Stimulated activated CD4-positive, alpha-beta T cell treated with anti-CD3 and anti-CD28 coated beads, Interleukin-15, amount 100 ng/mL, for 1 hour (primary cell): ENCODE data around the gene DEPDC5.
"Not testable (repeated sequence)": the region's sequence is repeated elsewhere in the genome, so short reads cannot be mapped to it uniquely, and the experiment has no call there.

Experiments
- DNase-seq, 2 donors: peaks; one replicate each; pipeline ENCODE4 v3.0.0-alpha.2; 2020; ENCODE audit warnings: low read depth in 1 of 2, low spot score in 1 of 2

Gene DEPDC5

GRCh38 chr22:31814942-31815341 is 61.1 kb downstream of the DEPDC5 start:
- no peak for DNase-seq

GRCh38 chr22:31815383-31815814 is 61.6 kb downstream of the DEPDC5 start:
- DNase-seq, result not testable (repeated sequence)

GRCh38 chr22:31816750-31817149 is 62.9 kb downstream of the DEPDC5 start:
- no peak for DNase-seq

DNA sequence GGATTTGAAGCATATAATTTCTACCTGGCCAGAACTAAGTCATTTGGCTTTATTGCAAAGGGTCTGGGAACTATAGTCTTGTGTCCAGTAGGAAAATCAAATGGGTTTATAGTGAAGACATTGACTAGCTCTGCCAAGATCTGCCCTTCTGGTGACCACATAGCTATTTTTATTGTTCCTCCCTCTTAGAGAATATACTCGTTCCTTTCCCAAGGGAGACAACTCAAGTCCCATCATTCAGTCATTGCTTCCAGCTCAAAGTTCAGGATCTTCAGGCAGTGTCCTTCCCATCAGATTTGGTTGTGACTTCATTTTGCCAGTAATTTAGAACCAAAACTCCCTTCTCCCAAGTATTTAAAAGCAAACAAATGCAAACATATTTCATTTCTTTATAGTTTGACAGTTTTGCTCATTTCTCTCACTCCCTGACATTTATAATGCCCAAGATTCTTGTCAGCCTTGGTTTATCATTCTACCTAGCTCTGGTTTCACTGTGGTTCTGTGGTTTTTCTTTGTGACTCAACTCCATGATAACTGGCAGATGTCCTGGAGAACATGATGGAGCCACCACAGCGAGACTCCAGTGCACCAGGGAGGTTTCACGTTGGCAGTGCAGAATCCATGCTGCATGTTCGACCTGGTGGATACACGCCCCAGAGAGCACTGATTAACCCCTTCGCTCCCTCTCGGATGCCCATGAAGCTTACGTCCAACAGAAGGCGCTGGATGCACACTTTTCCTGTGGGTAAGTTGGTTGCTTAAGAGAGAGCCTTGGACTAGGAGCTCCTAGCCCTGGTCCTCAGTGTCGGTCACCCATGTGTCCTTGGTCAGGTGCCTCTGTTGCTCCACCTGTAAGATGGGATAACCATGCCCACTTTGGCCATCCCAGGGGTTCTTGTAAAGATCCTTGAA is 64.9 kb downstream of the DEPDC5 start:
- no peak for DNase-seq

- DNase-seq, result no peak
Observed at GRCh38 chr22:31820655-31821054, 66.8 kb downstream of the DEPDC5 start.

- DNase-seq, result no peak
Observed at GRCh38 chr22:31821572-31821971, 67.8 kb downstream of the DEPDC5 start.

- DNase-seq, result no peak
Observed at GRCh38 chr22:31822523-31822922, 68.7 kb downstream of the DEPDC5 start.

DNA sequence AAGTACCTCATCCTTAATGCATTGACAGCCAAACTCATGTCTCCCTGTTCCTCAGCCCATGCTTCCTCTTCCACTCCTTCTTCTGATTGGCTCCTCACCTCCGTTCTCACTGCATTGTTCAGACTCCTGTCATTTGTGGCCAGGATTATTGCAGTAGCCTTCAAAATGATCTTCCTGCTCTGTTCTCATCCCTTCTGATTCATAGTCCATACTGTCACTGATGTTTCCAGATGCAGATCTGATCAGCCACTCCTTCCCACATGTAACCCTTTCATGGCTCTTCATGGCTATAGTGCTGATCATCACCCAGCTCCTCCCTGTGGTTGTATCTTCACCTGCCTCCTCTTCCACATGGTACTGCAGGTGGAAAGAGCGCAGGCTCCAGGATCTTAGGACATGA is 71.7 kb downstream of the DEPDC5 start:
- DNase-seq, result no peak

DNA sequence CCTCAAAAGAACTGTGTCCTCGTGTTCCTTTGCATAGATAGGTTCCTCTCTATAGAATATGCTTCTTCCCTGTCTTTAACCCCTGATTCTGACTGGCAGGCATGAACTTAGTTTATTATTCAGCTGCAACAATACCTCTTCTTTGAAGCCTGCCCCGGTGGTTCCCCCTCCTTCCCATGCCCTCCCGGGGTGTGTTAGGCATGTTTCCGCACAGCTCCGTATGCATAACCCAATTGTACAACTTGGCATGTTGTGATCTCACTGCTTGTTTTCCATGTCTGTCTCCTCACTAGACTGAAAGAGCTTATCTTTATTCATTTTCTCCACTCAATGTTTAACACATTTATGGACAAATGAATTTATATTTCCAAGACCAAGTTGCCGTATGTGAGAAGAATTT is 72.6 kb downstream of the DEPDC5 start:
- no peak for DNase-seq

- DNase-seq, result no peak
Observed at GRCh38 chr22:31828739-31829138, 74.9 kb downstream of the DEPDC5 start.

- no peak for DNase-seq
Observed at GRCh38 chr22:31829505-31829904, 75.7 kb downstream of the DEPDC5 start.

GRCh38 chr22:31830721-31831070 is 76.9 kb downstream of the DEPDC5 start:
- no peak for DNase-seq

- DNase-seq, result no peak
Observed at GRCh38 chr22:31833930-31834329, 80.1 kb downstream of the DEPDC5 start.

- no peak for DNase-seq
Observed at GRCh38 chr22:31836010-31836409, 82.2 kb downstream of the DEPDC5 start.

DNA sequence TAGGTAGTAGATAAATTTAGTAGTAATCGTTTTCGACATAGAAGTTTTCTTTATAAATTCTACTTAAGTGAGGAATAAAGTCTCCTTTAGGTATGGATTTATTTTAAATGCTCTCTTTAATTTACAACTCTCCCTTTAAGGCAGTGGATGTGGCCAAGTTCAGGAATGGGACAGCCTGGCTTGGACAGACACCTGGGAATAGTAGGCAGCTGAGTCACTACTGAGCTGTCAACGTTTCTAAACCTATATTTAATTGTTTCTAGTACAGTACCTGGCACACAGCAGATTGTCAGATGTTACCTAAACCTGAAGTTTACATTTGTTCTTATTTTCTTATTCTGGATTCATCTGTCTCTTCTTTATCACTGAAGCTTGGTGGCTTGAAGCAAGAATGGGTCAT is 85.1 kb downstream of the DEPDC5 start:
- no peak for DNase-seq

GRCh38 chr22:31839986-31840385 is 86.2 kb downstream of the DEPDC5 start:
- no peak for DNase-seq

- DNase-seq, result no peak
Observed at GRCh38 chr22:31840585-31840984, 86.8 kb downstream of the DEPDC5 start.

DNA sequence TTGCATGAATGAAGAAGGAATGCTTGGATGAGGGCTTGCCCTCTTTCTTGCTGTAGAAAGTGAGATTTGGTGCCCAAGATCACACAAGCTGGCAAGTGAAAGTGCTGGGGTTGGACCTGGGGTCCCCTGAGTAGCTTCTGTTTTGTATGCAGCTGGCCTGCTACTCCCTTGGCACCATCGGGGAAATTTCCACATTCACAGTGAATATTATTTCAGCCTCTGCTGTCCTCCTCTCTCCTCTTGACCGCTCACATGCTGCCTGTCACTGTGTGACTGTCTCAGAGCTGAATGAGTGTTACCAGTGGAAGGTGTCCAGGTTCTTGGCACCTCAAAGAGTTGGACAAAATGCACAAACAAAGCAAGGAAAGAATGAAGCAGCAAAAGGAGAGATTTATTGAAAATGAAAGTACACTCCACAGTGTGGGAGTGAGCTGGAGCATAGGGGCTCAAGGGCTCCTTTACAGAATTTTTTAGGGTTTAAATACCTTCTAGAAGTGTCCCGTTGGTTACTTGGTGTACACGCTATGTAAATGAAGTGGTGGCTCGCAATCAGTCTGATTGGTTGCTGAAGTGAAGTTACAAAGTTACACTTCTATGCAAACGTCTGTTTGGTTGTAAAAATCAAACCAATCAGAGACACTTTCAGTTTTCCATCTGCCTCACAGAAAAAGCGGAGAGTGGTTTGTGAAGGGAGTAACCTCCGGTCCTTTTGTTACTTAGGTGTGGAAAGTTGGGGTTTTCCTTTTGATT is 87.4 kb downstream of the DEPDC5 start:
- no peak for DNase-seq

- DNase-seq, result no peak
Observed at GRCh38 chr22:31843526-31843925, 89.7 kb downstream of the DEPDC5 start.

- DNase-seq, result no peak
Observed at GRCh38 chr22:31844941-31845340, 91.1 kb downstream of the DEPDC5 start.

DNA sequence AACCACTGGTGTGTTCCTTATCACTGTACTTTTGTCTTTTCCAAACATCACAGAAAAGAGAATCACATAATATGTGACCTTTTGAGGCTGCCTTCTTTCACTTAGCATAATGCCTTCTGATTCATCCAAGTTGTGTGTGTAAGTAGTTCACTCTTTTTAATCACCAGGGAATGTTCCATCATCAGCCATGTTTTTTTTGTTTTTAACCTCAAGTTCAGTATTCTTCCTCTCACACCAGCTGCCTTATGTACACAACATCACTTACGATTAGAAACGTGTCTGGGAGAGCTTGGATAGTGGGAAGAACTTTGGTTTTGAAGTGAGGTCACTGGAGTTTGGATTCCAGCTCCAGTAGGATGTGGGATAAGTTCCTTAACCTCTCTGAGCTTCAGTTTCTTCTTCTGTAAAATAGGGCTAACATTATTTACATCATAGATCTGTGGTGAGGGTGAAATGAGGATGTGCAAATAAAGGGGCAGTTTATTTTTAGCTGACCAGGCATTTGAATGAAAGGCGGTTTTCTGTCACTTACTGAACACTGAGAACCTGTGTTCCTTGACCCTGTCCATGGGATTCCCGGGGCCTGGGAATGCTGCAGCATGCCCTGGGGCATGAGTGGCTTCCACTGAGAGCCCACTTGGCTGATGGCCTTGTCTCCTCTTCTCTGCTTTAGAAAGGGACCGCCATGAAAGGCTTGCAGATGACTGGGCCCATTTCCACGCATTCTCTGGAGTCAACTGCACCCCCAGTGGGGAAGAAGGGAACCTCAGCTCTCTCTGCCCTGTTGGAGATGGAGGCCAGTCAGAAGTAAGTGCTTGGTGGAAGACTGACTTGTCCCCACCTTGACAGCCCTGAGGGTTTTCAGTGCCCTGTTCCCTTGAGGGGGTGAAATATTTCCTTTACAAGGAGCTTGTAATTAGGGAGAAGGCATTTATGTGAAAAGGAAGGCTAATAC is 92.6 kb downstream of the DEPDC5 start:
- no peak for DNase-seq
